ENCODE results near the gene ATP6V0B.

The ATP6V0B gene

DNA sequence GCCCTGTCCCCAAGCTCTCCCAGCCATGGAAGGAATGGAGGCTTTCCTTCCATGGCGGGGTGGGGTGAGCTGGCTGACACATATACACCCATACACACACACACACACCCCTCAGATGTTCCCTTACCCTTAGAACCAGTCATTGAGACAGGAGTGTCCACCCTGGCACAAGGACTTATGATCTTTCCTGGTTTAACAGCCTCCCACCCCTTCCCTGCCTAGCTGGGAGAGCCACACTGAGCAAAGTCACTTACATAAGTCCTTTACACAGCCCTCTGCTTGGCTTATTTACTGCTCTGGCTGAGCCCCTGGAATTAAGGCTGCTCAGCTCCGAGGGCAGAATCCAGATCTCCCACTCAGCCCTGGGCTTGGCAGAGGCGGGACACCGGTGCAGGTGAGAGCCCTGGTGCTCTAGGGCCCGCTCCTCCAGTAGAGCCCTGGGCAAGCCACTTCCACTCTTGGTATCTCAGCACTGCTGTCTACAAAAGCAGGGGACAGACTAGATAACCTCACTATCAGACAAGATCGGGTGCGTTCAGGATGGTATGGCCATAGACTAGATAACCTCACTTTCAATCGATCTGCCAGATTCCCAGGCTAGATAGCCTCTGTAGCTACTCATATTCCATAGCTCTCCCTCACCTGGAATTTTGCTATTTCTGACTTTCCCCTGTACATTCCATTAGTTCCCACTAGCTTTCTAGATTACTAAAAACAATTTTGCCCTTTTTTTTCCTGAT is 39.8 kb downstream of the ATP6V0B start:
- H3K9me3 ChIP-seq (ENCODE audit: control insufficient read depth, low read length), result no peaks in the 10 kb centered on the region
- H3K4me3 ChIP-seq (ENCODE audit: low read length), result no peak overlapping the region
- H3K4me1 ChIP-seq (ENCODE audit: control insufficient read depth, insufficient read depth, low read length), result peaks cover 8% of the 10 kb centered on the region
- DNase-seq (ENCODE audit: low read depth), result no peak
- H3K9ac ChIP-seq (ENCODE audit: low read length), result peak overlapping the region; percentile 20
- H3K36me3 ChIP-seq (ENCODE audit: control insufficient read depth, insufficient read depth, low read length, severe bottlenecking), result no peaks in the 10 kb centered on the region
- no peaks in the 10 kb centered on the region for H3K27me3 ChIP-seq (replicated peaks; ENCODE audit: control insufficient read depth, insufficient read depth, low read length)

DNA sequence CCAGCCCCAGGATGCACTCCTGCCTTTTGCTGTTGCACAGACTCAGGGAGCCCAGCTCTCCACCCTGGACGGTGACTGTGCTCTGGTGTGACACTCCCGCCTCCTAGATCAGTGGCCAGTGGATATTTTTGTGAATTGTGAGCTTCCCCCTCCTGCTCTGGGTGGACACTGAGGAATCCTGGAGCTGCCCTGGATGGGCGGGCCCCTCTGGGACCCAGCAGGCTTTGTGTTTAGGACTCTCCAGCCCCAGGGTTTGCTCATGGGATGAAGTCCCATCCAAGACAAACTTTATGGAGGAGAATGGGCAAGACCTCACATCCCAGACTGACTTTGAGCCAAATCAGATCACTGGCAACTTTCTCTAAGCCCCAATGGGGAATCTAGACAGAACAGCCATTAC is 40.4 kb downstream of the ATP6V0B start:
- no peak for DNase-seq (ENCODE audit: low read depth)
- H3K36me3 ChIP-seq (ENCODE audit: control insufficient read depth, insufficient read depth, low read length, severe bottlenecking), result no peaks in the 10 kb centered on the region
- H3K9ac ChIP-seq (ENCODE audit: low read length), result no peak overlapping the region
- H3K27me3 ChIP-seq (replicated peaks; ENCODE audit: control insufficient read depth, insufficient read depth, low read length), result no peaks in the 10 kb centered on the region
- no peak overlapping the region for H3K4me3 ChIP-seq (ENCODE audit: low read length)
- no peaks in the 10 kb centered on the region for H3K9me3 ChIP-seq (ENCODE audit: control insufficient read depth, low read length)
- peaks cover 8% of the 10 kb centered on the region for H3K4me1 ChIP-seq (ENCODE audit: control insufficient read depth, insufficient read depth, low read length)

DNA sequence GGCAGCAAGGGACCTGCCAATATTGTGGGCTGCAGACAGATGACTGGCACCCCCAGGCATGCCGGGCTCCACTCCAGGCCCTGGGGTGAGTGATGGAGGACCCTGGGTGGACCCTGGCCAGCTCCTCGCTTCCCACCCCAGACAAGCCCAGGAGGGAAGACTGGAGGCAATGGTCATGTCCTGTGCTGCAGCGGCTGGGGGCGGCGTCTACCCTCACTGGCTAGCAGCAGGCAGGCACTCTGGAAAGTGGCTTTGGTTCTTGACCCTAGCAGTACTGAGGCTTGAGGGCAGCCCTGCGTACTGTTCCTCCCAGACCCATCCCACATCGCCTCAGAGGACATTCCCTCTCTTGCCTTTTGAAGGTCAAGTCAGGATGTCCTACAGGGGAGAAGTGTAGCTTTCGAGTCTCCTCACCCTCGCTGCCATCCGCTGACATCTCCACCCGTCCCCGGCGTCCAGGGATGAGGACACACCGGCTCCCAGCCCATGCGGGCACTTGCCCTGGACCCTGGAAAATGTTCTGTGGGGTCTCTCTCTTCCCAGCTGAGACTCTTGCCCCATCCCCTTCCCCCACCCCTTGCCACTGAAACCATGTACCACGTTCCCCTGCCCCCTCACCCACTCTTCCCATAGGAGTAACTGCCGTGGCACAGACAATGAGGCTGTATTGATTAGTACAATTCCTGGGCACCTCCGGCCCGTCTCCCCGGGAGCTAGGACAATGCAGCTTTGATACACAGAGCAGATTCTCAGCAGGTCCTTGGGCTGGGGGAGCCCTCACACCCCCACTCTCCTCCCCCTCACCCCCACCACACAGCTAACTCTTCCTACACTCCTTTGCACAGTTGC is 41.5 kb downstream of the ATP6V0B start:
- Histone ChIP-seq H3K4me1 (ENCODE audit: control insufficient read depth, insufficient read depth, low read length) (peaks cover 8% of the 10 kb centered on the region), H3K9ac (ENCODE audit: low read length) (no peak overlapping the region), H3K27me3 (replicated peaks; ENCODE audit: control insufficient read depth, insufficient read depth, low read length) (no peaks in the 10 kb centered on the region), H3K9me3 (ENCODE audit: control insufficient read depth, low read length) (no peaks in the 10 kb centered on the region), H3K4me3 (ENCODE audit: low read length) (no peak overlapping the region), H3K36me3 (ENCODE audit: control insufficient read depth, insufficient read depth, low read length, severe bottlenecking) (peaks cover 1% of the 10 kb centered on the region)
- DNase-seq (ENCODE audit: low read depth), result no peak

DNA sequence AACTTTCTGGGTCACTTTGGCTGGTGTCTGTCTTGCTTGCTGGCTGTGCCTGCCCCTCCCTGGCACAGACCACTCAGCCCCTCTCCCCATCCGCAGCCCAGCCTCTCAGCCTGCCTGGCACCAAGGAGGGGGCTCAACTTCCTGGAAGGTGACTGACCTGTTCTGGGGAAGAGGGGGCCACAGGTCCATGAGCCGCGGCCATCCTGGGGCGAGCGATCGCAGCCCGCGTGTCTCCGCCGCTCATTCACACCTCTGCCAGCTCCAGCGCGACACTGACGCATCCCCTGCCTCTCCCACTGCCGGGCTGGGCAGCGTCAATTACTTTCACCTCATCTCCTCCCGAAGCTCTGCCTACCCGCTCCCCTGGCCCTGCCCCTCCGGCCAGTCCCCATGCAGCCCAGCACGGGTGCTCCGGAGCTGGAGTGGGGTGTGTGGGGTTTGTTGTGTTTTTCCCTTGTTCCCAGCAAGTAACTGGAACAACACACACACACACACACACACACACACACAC is 42.2 kb downstream of the ATP6V0B start:
- no peak for DNase-seq (ENCODE audit: low read depth)

DNA sequence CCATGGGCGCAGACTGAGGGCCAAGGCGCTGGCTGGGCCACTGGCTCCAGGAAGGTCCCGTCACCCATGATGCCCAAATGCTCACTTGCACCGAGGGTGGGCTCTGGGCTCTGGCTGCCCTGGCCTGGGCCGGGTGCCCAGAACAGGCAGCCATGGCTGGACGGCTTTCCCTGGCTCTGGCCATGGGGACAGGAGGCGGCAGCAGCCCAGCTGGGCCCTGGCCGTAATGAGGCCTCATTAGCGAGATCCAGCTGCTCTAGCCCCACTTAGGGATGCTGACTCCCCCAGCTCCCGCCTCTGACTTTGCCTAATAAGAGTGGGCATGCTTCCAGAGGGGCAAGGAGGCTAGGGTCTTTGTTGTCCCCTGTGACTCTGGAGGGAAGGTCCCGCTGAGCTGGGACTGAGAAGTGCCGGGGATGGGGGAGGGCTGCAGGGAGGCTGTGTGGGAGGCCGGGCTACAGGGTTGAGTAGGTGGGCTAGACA is 44.7 kb downstream of the ATP6V0B start:
- DNase-seq (ENCODE audit: low read depth), result no peak
- no peaks in the 10 kb centered on the region for H3K27me3 ChIP-seq (replicated peaks; ENCODE audit: control insufficient read depth, insufficient read depth, low read length)
- peaks cover 17% of the 10 kb centered on the region for H3K36me3 ChIP-seq (ENCODE audit: control insufficient read depth, insufficient read depth, low read length, severe bottlenecking)
- H3K4me1 ChIP-seq (ENCODE audit: control insufficient read depth, insufficient read depth, low read length), result peaks cover 8% of the 10 kb centered on the region
- H3K4me3 ChIP-seq (ENCODE audit: low read length), result no peak overlapping the region
- no peaks in the 10 kb centered on the region for H3K9me3 ChIP-seq (ENCODE audit: control insufficient read depth, low read length)
- H3K9ac ChIP-seq (ENCODE audit: low read length), result no peak overlapping the region

More for the DNA sequence above, 42.2 kb downstream of the ATP6V0B start:
- no peak overlapping the region for H3K4me3 ChIP-seq (ENCODE audit: low read length)
- no peak overlapping the region for H3K9ac ChIP-seq (ENCODE audit: low read length)
- H3K4me1 ChIP-seq (ENCODE audit: control insufficient read depth, insufficient read depth, low read length), result peaks cover 8% of the 10 kb centered on the region
- H3K36me3 ChIP-seq (ENCODE audit: control insufficient read depth, insufficient read depth, low read length, severe bottlenecking), result peaks cover 8% of the 10 kb centered on the region
- no peaks in the 10 kb centered on the region for H3K9me3 ChIP-seq (ENCODE audit: control insufficient read depth, low read length)
- H3K27me3 ChIP-seq (replicated peaks; ENCODE audit: control insufficient read depth, insufficient read depth, low read length), result no peaks in the 10 kb centered on the region

DNA sequence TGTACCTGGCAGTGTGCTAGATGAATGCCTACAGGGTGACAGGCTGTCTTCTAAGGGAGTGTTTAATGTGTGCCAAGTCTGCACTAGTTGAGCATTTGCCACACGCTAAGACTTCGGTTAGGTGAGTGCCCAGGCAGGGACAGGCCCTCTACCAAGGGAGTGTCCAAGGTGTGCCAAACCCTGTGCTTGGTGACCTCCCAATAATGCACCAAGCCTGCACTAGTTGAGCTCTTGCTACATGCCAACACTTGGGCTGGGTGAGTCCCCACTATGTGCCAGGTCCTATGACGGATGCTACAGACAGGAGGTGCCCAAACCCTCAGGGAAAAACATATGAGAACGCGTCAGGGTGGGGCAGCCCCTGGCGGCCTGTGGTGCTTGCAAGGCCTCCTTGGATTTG is 45.7 kb downstream of the ATP6V0B start:
- DNase-seq (ENCODE audit: low read depth), result no peak
- H3K9me3 ChIP-seq (ENCODE audit: control insufficient read depth, low read length), result no peaks in the 10 kb centered on the region
- H3K36me3 ChIP-seq (ENCODE audit: control insufficient read depth, insufficient read depth, low read length, severe bottlenecking), result peaks cover 17% of the 10 kb centered on the region
- no peak overlapping the region for H3K4me3 ChIP-seq (ENCODE audit: low read length)
- no peak overlapping the region for H3K9ac ChIP-seq (ENCODE audit: low read length)
- H3K27me3 ChIP-seq (replicated peaks; ENCODE audit: control insufficient read depth, insufficient read depth, low read length), result no peaks in the 10 kb centered on the region
- peaks cover 3% of the 10 kb centered on the region for H3K4me1 ChIP-seq (ENCODE audit: control insufficient read depth, insufficient read depth, low read length)

DNA sequence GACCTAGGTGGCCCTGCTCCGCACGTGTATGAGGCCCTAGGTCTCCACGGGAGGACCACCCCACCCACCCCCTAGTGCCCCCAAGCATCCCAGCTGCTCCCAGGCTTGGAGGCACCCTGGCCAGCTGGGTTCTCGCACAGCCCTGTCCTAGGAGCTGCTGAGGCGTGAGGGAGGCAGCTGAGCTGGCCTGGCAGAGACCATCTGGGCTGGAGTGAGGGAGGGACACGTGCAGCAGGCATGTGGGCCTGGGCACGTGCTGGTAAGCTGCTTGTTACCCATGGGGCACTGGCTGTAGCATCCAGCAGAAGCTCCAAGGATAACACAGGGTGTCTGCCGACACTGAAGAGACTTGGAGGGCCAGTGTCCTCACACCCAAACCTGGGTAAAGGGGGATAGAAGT is 46.4 kb downstream of the ATP6V0B start:
- Histone ChIP-seq H3K9ac (ENCODE audit: low read length) (no peak overlapping the region), H3K36me3 (ENCODE audit: control insufficient read depth, insufficient read depth, low read length, severe bottlenecking) (peaks cover 17% of the 10 kb centered on the region), H3K4me1 (ENCODE audit: control insufficient read depth, insufficient read depth, low read length) (no peaks in the 10 kb centered on the region), H3K27me3 (replicated peaks; ENCODE audit: control insufficient read depth, insufficient read depth, low read length) (no peaks in the 10 kb centered on the region), H3K9me3 (ENCODE audit: control insufficient read depth, low read length) (no peaks in the 10 kb centered on the region), H3K4me3 (ENCODE audit: low read length) (no peak overlapping the region)
- no peak for DNase-seq (ENCODE audit: low read depth)

DNA sequence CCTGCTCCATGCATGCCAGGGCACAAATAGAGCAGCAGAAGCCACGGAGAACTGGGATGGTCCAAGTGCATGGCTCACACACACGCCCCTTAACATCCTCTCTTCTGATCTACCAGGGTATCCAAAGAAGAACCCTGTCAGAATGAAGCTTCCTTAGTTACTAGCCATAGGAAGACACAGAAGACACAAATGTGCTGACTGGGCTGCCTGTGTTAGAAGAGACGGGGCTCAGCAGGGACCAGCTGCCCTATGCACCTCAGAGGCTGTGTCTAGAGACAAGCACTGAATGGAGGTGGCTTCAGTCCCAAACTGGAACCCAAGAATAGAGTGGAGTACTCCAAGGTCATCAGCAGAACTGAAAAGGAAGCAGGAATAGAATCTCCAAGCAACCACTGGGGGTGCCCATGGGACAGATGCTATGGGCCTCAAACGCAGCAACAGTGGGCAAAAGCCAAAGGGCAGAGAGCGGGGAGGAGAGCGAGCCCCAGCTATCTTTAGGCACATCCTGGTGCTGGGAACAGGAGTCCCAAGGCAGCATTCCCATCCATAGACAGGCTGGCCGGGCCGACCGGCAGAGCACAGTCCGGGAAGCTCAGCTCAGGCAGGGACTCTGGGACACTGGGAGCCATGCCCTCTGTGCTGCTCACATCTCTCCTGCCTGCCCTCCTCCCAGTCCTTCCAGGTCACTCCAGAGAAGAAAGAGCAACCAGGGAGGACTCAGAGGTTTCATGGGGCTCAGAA is 47.0 kb downstream of the ATP6V0B start:
- peaks cover 17% of the 10 kb centered on the region for H3K36me3 ChIP-seq (ENCODE audit: control insufficient read depth, insufficient read depth, low read length, severe bottlenecking)
- H3K9me3 ChIP-seq (ENCODE audit: control insufficient read depth, low read length), result no peaks in the 10 kb centered on the region
- no peaks in the 10 kb centered on the region for H3K27me3 ChIP-seq (replicated peaks; ENCODE audit: control insufficient read depth, insufficient read depth, low read length)
- H3K4me3 ChIP-seq (ENCODE audit: low read length), result no peak overlapping the region
- no peaks in the 10 kb centered on the region for H3K4me1 ChIP-seq (ENCODE audit: control insufficient read depth, insufficient read depth, low read length)
- no peak overlapping the region for H3K9ac ChIP-seq (ENCODE audit: low read length)
- DNase-seq (ENCODE audit: low read depth), result no peak

DNA sequence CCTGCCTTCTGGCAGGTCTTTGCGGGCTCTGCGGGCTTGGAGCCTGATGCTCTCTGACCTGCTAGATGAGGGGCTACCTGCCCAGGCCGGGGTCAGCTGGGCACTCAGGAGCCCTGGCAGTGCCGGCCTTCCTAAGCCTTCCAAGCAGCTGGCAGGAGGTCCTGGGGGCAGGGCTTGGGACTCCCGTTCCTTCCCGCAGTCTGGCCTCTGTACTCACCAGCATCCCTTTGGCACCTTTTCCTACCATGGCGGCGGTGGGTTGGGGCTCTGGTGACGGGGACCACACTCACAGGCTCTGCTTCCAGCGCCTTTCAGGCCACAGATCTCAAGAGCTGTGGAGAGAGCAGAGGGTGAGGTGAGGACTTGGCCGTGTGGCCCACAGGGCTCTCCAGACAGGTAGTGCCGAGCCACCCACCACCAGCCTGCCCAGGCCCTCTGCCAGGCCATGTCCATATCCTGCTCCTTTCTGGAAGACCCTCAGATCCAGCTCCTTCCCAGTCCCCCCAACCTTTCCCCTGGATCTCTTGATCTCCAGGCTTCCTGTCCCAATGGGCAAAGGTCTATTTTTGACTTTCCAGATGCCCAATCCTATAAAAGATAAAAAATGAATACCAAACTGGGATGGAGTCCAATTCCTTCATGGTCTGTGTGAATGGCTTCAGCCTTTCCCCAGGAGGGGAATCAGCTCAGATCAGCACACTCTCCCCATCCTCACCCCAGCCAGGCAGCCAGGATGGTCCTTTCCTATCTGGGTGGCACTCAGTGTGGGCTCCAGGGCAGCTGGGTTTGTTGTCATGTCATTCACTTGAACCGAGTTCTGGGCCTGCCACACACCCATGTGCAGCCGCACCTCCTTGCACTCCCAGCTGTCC is 49.5 kb downstream of the ATP6V0B start:
- Histone ChIP-seq H3K27me3 (replicated peaks; ENCODE audit: control insufficient read depth, insufficient read depth, low read length) (no peaks in the 10 kb centered on the region), H3K9me3 (ENCODE audit: control insufficient read depth, low read length) (no peaks in the 10 kb centered on the region), H3K4me3 (ENCODE audit: low read length) (no peak overlapping the region), H3K9ac (ENCODE audit: low read length) (no peak overlapping the region), H3K36me3 (ENCODE audit: control insufficient read depth, insufficient read depth, low read length, severe bottlenecking) (peaks cover 17% of the 10 kb centered on the region), H3K4me1 (ENCODE audit: control insufficient read depth, insufficient read depth, low read length) (peaks cover 3% of the 10 kb centered on the region)
- DNase-seq (ENCODE audit: low read depth), result no peak

DNA sequence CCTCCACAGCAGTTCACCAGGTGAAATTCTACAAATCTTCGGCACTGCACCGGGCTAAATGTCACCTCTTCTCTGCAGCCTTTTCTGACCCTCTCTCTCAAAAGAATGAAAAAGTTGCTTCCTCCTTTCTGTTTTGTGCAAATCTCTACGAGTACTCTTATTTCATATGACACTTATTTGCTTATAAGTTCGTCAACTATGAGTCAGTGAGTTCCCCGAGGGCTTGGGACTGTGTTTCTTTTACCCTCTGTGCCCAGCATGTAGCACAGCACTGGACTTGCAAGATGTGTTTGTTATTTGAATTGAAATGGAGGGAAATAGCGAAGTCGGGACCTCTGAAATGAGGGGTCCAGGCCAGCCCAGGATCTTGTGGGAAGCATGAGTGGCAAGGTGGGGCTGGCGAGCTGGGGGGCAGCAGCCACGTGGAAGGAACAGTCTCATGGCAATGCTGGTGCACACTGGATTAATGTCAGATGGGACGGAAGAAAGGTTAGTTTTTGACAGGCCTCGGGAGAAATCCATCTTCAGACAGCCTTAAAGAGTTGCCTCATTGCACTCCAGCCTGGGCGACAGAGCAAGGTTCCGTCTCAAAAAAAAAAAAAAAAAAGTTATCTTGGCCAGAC is 50.3 kb downstream of the ATP6V0B start:
- Histone ChIP-seq H3K9me3 (ENCODE audit: control insufficient read depth, low read length) (no peaks in the 10 kb centered on the region), H3K27me3 (replicated peaks; ENCODE audit: control insufficient read depth, insufficient read depth, low read length) (no peaks in the 10 kb centered on the region), H3K4me3 (ENCODE audit: low read length) (no peak overlapping the region), H3K36me3 (ENCODE audit: control insufficient read depth, insufficient read depth, low read length, severe bottlenecking) (peaks cover 17% of the 10 kb centered on the region), H3K4me1 (ENCODE audit: control insufficient read depth, insufficient read depth, low read length) (peaks cover 7% of the 10 kb centered on the region), H3K9ac (ENCODE audit: low read length) (no peak overlapping the region)
- no peak for DNase-seq (ENCODE audit: low read depth)
